Stimulated activated CD4-positive, alpha-beta T cell treated with anti-CD3 and anti-CD28 coated beads, Interleukin-1b, Interleukin-23, amount 100 ng/mL, for 48 hours (primary cell): ENCODE measurements around the gene PDPN.

ENCODE experiments used
- DNase-seq: peaks from one replicate; pipeline ENCODE4 v3.0.0-alpha.2; 2020

PDPN gene

GRCh38 chr1:13619909-13620308, 36.3 kb downstream of the PDPN start:
- DNase-seq: no peak

DNA sequence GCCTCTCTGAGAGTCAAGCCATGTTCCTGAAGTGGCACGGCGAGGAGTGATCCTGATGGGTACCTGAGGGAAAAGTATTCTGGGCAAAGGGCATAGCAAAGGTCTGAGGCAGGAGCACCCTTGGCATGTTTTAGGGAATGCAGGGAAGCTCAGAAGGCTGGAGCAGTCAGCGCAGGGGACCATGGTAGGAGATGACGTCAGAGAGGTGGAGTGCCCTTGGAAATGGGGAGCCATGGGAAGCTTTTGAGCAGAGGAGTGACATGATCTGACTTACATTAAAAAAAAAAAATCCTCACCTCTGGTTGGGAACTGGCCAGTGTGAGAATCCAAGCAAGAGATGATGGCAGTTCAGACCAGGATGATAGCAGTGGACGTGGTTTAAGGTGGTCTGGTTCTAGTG, 37.2 kb downstream of the PDPN start:
- no peak for DNase-seq

DNA sequence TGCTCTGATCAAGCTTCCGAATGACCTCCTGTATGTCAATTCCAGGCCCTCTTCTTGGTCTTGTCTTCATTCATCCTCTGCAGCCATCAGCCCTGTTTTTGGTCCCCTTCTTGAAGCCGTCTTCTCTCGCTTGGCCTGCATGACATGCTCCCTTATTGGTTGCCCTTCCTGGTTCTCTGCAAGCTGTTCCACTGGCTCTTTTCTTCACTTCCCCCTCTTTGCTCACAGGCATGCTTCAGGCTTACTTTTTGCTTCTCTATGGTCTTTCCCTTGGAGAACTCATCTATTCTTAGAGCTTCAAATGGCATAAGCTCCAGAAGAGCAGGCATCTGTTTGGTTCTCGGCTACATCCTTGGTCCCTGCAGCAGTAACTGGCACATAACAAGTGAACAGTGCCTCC, 38.8 kb downstream of the PDPN start:
- no peak for DNase-seq

- no peak for DNase-seq
Measured at GRCh38 chr1:13623021-13623637, 39.5 kb downstream of the PDPN start.

- no peak for DNase-seq
Measured at GRCh38 chr1:13624526-13624925, 40.9 kb downstream of the PDPN start.

- DNase-seq: no peak
Measured at GRCh38 chr1:13627127-13627526, 43.5 kb downstream of the PDPN start.

GRCh38 chr1:13628218-13628617, 44.6 kb downstream of the PDPN start:
- DNase-seq: no peak

GRCh38 chr1:13628711-13629110, 45.1 kb downstream of the PDPN start:
- no peak for DNase-seq

DNA sequence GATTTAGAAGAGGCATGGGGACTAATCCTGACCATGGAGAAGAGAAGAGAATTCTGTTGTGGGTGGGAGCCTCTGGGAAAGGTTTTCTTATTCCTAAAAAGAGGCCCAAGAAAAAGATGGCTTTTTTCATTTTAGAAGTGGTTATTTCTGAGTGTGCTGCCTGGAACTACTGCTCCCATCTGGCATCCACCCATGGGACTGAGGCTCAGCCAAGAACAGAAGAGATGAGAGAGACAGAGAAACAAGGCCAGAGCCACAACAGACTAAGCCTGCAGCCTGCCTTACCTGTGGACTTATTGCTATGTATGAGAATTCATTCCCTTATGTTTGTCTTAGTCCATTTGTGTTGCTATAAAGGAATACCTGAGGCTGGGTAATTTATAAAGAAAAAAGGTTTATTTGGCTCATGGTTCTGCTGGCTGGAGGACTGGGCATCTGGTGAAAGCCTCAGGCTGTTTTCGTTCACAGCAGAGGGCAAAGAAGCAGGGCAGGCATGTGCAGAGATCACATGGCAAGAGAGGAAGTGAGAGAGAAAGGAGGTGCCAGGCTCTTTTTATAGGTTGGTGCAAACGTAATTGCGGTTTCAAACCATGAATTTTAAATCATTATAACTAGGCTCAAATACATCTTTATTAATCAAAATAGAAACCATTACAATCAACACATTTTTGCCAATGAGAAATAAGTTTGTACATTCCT, 58.8 kb downstream of the PDPN start:
- no peak for DNase-seq

GRCh38 chr1:13643017-13643416, 59.4 kb downstream of the PDPN start:
- no peak for DNase-seq

DNA sequence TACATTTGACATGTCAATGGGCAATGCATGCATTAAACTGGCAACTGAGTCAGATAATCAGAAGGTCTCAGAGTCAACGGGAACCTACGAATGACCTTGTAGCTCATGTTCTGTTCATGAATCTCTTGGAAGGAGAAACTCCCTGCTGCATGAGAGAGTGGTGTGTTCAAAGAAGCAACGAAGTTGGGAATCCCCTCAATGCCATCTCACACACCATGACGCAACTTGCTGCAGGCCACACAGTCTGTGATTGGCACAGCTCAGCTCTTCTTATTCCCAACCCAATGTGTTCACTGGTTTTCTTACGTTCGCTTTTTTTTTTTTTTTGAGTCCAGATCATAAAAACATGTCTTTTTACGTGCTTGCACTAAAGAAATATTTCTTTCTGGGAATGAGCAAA, 62.9 kb downstream of the PDPN start:
- DNase-seq: no peak

DNA sequence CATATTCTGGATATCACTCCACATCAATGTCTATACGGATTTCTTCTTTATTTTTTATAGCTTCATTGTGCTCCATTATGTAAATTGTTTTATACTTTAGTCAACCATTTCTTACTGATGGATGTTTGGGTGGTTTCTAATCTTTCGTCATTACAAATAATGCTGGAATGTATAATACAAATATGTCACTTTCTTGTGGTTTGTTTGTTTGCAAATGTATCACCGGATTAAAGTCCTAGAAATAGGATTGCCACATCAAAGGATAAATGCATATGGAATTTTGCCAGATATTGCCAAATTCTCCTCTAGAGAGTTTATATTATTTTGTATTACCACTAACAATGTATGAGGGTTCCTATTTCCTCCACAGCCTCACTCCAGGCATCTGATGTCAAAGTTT, 67.6 kb downstream of the PDPN start:
- no peak for DNase-seq

GRCh38 chr1:13652238-13652637, 68.6 kb downstream of the PDPN start:
- no peak for DNase-seq

DNA sequence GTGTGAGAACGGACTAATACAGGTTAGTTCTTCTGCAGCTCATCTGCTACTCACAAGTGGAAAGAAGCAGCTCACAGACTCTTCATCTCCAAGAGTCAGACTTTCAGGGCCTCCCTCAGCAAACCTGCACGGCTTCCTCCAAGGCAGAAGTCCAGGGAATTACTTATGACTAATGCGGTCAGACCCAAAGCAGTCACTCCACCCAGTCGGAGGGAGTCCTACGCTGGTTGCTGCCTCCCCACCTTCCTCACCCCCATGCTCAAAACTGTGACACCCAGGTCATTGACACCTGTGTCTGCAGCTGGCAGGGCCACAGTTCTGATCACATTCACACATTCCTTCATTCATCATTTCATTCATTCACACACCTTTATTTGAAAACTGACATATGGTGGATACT, 77.9 kb downstream of the PDPN start:
- no peak for DNase-seq

- DNase-seq: no peak
Measured at GRCh38 chr1:13662493-13662892, 78.9 kb downstream of the PDPN start.

DNA sequence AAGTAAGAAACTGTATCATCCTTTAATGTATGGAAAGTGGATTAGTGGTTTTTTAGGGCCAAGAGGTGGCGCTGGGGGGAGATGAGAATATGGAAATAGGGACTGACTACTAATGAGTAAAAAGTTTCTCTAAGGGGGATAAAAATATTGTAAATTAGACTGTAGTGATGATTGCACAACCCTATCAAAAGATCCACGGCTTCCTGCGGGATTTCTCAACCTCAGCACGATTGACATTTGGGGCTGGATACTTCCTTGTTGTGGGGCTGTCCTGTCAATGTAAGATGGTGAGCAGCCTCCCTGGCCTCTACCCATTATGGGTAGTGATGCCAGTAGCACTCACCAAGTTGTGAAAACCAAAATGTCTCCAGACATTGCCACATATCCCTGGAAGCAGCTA, 80.3 kb downstream of the PDPN start:
- DNase-seq: no peak

- DNase-seq: no peak
Measured at GRCh38 chr1:13664451-13664850, 80.8 kb downstream of the PDPN start.

DNA sequence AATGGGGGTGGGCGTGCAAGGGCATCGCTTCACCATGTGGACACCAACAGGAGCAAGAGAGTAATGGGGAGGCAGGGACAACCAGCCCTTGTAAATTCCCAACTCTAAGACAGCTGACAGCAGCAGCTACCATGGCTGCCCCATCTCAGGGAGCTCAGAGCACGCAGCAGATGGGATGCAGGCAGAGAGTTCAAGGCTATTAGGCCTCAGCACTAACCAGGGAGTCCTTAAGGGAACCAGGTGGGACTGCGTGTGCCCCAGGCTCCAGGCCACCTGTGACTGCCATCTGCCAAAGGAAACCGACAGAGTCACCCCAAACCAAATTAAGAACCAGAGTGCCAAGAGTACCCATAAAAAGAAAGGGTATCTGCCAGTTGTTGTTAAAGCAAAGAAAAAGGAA, 82.7 kb downstream of the PDPN start:
- DNase-seq: no peak
